Type B pancreatic cell (in vitro differentiated cells): ENCODE measurements around the gene HDLBP. TPM values are rescaled to one million over a fixed set of nuclear protein-coding genes. Genes with fewer than 3 reads are reported as not detected.

ENCODE experiments used
- DNase-seq: peaks from one replicate; pipeline ENCODE4 v3.0.0; 2021; ENCODE audit warnings: mixed read lengths; ENCODE audit not compliant: unreplicated experiment; ENCODE audit errors: extremely low spot score
- H3K27ac Mint-ChIP-seq: 2 replicates; pipeline ENCODE4 v1.8.0; 2021; ENCODE audit warnings: mild to moderate bottlenecking, mixed read lengths
- H3K27me3 Mint-ChIP-seq: 2 replicates; pipeline ENCODE4 v1.8.0; 2021; ENCODE audit warnings: mixed read lengths
- H3K36me3 Mint-ChIP-seq: 2 replicates; pipeline ENCODE4 v1.8.0; 2021; ENCODE audit warnings: mixed read lengths
- H3K4me1 Mint-ChIP-seq: one replicate; pipeline ENCODE4 v1.8.0; 2021; ENCODE audit warnings: mixed read lengths; ENCODE audit not compliant: unreplicated experiment
- H3K4me3 Mint-ChIP-seq: 2 replicates; pipeline ENCODE4 v1.8.0; 2021; ENCODE audit warnings: mild to moderate bottlenecking, mixed read lengths
- H3K9me3 Mint-ChIP-seq: 2 replicates; pipeline ENCODE4 v1.8.0; 2021; ENCODE audit warnings: mixed read lengths
- CTCF ChIP-seq: fragments of 200-600 bp; sonication (generic); conservative IDR thresholded peaks from 2 replicates; pipeline ENCODE4 v1.5.0; 2021; ENCODE audit warnings: antibody characterized with exemption, mild to moderate bottlenecking
- total RNA-seq: library from RNA; stranded (reverse); gene quantifications from 2 replicates; pipeline ENCODE4 v1.2.1, GENCODE V29; 2021; ENCODE audit warnings: low replicate concordance

Gene HDLBP
- total RNA-seq, 1 donor from 2014 or later, result 466 TPM

DNA sequence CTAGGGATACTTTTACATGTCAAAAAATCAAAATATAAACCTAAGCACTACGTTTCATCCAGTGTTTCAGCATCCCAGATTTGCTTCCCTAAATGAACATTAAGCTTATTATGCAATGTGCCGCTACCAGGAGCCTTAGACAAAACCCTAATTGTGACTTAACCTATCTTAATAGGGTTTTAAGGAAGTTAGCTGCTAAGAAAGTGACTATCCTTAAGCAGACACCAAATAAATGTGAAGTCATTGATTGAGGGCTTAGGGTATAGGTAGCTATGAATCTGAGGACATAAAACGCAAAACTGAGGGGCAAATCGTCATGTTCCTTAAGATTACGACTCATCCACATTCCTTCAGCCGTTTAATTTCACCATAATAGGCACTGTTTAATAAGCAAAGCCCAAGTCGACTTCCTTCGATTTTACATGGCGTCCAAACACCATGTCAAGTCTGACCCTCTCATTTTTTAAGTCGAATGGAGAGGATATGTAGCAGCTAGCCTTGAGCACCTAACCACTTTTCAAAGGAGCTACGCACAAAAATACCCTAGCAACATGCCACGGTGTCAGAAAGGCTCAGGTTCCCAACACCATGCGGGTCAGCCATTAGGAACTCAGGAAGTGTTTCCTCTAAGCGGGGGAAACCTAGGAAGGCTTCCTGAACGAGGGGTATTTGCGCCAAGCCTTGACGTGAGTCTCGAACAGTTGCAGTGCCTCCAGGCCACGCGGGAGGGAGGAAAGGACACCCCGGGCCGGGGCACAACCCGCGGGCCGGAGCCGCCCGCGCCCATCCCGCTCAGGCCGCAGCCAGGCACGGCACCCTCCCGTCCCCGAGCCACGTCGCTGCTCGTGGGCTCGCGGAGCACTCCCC lies 1.0 kb downstream of the HDLBP start:
- H3K4me3 Mint-ChIP-seq, result peak overlapping the region; percentile 100

GRCh38 chr2:241313543-241314095 lies 1.9 kb downstream of the HDLBP start:
- H3K27ac Mint-ChIP-seq, result peak overlapping the region; percentile 100
- H3K4me1 Mint-ChIP-seq, result peaks cover 48% of the 10 kb centered on the region
- peaks cover 4% of the 10 kb centered on the region for H3K27me3 Mint-ChIP-seq
- peak overlapping the region; percentile 100 for H3K4me3 Mint-ChIP-seq
- DNase-seq, result no peak
- H3K36me3 Mint-ChIP-seq, result peaks cover 26% of the 10 kb centered on the region
- TF ChIP-seq CTCF, result no peak
- H3K9me3 Mint-ChIP-seq, result no peaks in the 10 kb centered on the region

More for the DNA sequence above, 1.0 kb downstream of the HDLBP start:
- Mint-ChIP-seq H3K27ac (peak overlapping the region; percentile 100), H3K36me3 (peaks cover 20% of the 10 kb centered on the region), H3K9me3 (no peaks in the 10 kb centered on the region), H3K27me3 (peaks cover 4% of the 10 kb centered on the region), H3K4me1 (peaks cover 45% of the 10 kb centered on the region)
- no peak for TF ChIP-seq CTCF
- DNase-seq, result no peak

- TF ChIP-seq CTCF, result no peak
- H3K36me3 Mint-ChIP-seq, result peaks cover 19% of the 10 kb centered on the region
- H3K27ac Mint-ChIP-seq, result no peak overlapping the region
- H3K4me3 Mint-ChIP-seq, result peak overlapping the region; percentile 26
- H3K27me3 Mint-ChIP-seq, result peaks cover 4% of the 10 kb centered on the region
- DNase-seq, result no peak
- H3K4me1 Mint-ChIP-seq, result peaks cover 43% of the 10 kb centered on the region
- H3K9me3 Mint-ChIP-seq, result no peaks in the 10 kb centered on the region
These were observed 3.4 kb downstream of the HDLBP start for GRCh38 chr2:241312082-241312481.

DNA sequence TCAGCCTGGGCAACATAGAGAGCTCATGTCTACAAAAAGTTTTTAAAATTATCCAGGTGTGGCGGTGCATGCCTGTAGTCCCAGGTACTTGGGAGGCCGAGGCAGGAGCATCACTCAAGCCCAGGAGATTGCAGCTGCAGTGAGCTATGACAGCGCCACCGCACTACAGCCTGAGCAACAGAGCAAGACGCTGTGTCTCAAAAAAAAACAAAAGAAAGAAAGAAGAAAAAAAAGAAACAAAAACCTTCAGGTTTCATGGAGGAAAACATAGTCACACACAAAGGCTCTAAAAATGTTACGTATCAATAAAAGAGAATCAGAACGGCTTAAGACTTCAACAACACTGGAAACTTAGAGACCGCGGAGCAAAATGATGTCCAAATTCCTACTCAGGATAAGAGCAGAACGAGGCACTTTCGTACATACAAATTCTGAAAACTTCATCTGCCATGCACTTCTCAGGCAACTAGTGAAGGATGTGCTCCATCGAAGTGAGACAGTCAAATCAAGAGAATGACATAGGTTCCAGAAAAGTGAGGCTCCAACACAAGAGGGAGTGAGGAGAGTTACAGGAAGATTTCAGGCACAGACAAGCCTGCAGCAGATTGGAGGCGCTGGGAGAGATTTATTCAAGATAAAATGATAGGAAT lies 4.4 kb downstream of the HDLBP start:
- H3K27me3 Mint-ChIP-seq, result peaks cover 4% of the 10 kb centered on the region
- no peak for DNase-seq
- H3K4me1 Mint-ChIP-seq, result peaks cover 40% of the 10 kb centered on the region
- no peak overlapping the region for H3K4me3 Mint-ChIP-seq
- H3K9me3 Mint-ChIP-seq, result no peaks in the 10 kb centered on the region
- H3K36me3 Mint-ChIP-seq, result peaks cover 15% of the 10 kb centered on the region
- H3K27ac Mint-ChIP-seq, result peak overlapping the region; percentile 50
- no peak for TF ChIP-seq CTCF

- no peak for TF ChIP-seq CTCF
- no peak overlapping the region for H3K27ac Mint-ChIP-seq
- no peak for DNase-seq
- H3K4me3 Mint-ChIP-seq, result no peak overlapping the region
- H3K27me3 Mint-ChIP-seq, result no peaks in the 10 kb centered on the region
- H3K9me3 Mint-ChIP-seq, result no peaks in the 10 kb centered on the region
- peaks cover 11% of the 10 kb centered on the region for H3K36me3 Mint-ChIP-seq
- peaks cover 43% of the 10 kb centered on the region for H3K4me1 Mint-ChIP-seq
These were observed 5.8 kb downstream of the HDLBP start for GRCh38 chr2:241309684-241310117.
